ENCODE measurements around the gene GIT2.

The GIT2 gene

DNA sequence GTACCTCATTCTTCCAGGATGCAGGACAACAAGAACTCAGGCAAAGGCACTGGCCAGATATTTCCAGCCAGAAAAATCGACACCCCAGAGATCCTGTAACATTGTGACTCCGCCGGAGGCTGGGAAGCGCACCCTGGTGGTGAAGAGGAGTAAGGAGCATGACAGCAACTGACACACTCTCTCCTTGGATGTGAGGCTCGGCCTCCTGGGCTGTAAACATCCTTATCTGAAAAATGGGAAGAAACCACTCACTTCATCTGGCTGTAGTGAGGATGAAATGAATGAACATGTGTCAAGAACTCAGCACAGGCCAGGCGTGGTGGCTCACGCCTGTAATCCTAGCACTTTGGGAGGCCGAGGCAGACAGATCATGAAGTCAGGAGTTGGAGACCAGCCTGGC lies 68.5 kb downstream of the GIT2 start:
- Histone ChIP-seq H3K4me1 (ENCODE audit: insufficient read depth, low read length) (no peaks in the 10 kb centered on the region), H3K4me3 (ENCODE audit: low read depth in 1 of 2, low read length in 2 of 2) (no peak overlapping the region), H3K27me3 (ENCODE audit: control insufficient read depth in 1 of 2, insufficient read depth in 2 of 2, low read length in 2 of 2) (no peaks in the 10 kb centered on the region), H3K9me3 (ENCODE audit: low read length) (no peaks in the 10 kb centered on the region), H3K27ac (ENCODE audit: low read depth, low read length) (no peak overlapping the region), H3K36me3 (ENCODE audit: insufficient read depth, low read length) (peaks cover 28% of the 10 kb centered on the region), H3K9ac (ENCODE audit: low read length) (no peak overlapping the region)

DNA sequence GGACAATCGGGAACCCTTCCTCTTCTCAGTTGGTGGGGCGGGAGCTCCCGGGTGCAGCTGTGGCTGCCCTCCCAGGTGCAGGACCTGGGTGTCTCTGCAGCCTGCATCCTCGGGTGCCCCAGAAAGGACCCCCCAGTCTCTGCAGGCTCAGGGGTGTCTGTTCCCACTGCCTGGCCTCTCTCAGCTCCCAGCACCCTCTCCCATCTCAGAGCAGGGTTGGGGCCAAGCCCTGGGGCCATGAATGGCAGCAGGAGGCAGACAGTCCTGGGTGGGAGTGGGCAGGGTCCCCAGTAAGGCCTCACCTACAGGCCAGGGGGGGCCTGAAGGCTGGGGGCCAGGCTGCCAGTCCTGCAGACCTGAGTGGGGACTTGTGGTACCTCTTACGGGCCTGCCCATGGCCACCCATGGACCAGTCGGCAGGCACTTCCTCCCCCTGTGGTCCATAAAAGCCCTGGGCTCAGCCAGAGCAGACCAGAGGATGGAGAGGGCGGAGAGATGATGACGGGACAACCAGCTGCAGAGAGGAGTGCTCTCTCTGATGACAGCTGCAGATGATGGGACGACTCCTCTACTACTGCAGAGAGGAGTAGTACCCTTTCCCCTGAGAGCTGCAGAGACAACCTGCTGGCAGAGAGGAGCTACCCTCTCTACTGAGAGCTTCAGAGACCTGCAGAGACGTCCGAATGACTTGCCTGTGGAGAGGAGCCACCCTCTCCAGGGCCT lies 69.5 kb downstream of the GIT2 start:
- peaks cover 18% of the 10 kb centered on the region for H3K36me3 ChIP-seq (ENCODE audit: insufficient read depth, low read length)
- H3K27ac ChIP-seq (ENCODE audit: low read depth, low read length) = no peak overlapping the region
- H3K9me3 ChIP-seq (ENCODE audit: low read length) = no peaks in the 10 kb centered on the region

DNA sequence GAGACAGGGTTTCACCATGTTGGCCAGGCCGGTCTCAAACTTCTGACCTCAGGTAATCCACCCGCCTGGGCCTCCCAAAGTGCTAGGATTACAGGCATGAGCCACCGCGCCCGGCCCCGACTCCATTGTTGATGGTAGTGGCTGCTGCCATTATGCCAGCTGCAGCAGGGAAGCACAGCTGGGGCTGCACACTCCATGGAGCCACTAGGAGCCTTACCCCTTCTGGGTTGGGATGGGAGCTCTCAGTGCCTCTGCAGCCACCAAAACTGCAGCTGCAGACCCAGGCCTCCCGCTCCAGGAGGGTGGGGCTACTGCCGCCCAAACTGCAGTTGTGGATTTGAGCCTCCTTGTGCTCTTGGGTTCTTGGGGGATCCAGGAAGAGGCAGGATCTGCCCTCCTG lies 70.2 kb downstream of the GIT2 start:
- Histone ChIP-seq H3K36me3 (ENCODE audit: insufficient read depth, low read length) (peaks cover 12% of the 10 kb centered on the region), H3K4me1 (ENCODE audit: insufficient read depth, low read length) (no peaks in the 10 kb centered on the region), H3K27me3 (ENCODE audit: control insufficient read depth in 1 of 2, insufficient read depth in 2 of 2, low read length in 2 of 2) (no peaks in the 10 kb centered on the region), H3K9ac (ENCODE audit: low read length) (no peak overlapping the region), H3K9me3 (ENCODE audit: low read length) (no peaks in the 10 kb centered on the region), H3K27ac (ENCODE audit: low read depth, low read length) (no peak overlapping the region), H3K4me3 (ENCODE audit: low read depth in 1 of 2, low read length in 2 of 2) (no peak overlapping the region)

More for the DNA sequence above, 69.5 kb downstream of the GIT2 start:
- no peaks in the 10 kb centered on the region for H3K27me3 ChIP-seq (ENCODE audit: control insufficient read depth in 1 of 2, insufficient read depth in 2 of 2, low read length in 2 of 2)
- H3K4me3 ChIP-seq (ENCODE audit: low read depth in 1 of 2, low read length in 2 of 2) = no peak overlapping the region
- H3K4me1 ChIP-seq (ENCODE audit: insufficient read depth, low read length) = no peaks in the 10 kb centered on the region
- no peak overlapping the region for H3K9ac ChIP-seq (ENCODE audit: low read length)

GRCh38 chr12:109925185-109925840 lies 70.9 kb downstream of the GIT2 start:
- no peak overlapping the region for H3K4me3 ChIP-seq (ENCODE audit: low read depth in 1 of 2, low read length in 2 of 2)
- no peak overlapping the region for H3K9ac ChIP-seq (ENCODE audit: low read length)
- H3K9me3 ChIP-seq (ENCODE audit: low read length) = no peaks in the 10 kb centered on the region
- H3K4me1 ChIP-seq (ENCODE audit: insufficient read depth, low read length) = no peaks in the 10 kb centered on the region
- H3K36me3 ChIP-seq (ENCODE audit: insufficient read depth, low read length) = peaks cover 11% of the 10 kb centered on the region
- H3K27ac ChIP-seq (ENCODE audit: low read depth, low read length) = no peak overlapping the region
- H3K27me3 ChIP-seq (ENCODE audit: control insufficient read depth in 1 of 2, insufficient read depth in 2 of 2, low read length in 2 of 2) = no peaks in the 10 kb centered on the region

GRCh38 chr12:109923481-109924245 lies 72.5 kb downstream of the GIT2 start:
- H3K27ac ChIP-seq (ENCODE audit: low read depth, low read length) = no peak overlapping the region
- no peak overlapping the region for H3K4me3 ChIP-seq (ENCODE audit: low read depth in 1 of 2, low read length in 2 of 2)
- no peaks in the 10 kb centered on the region for H3K4me1 ChIP-seq (ENCODE audit: insufficient read depth, low read length)
- no peak overlapping the region for H3K9ac ChIP-seq (ENCODE audit: low read length)
- no peaks in the 10 kb centered on the region for H3K9me3 ChIP-seq (ENCODE audit: low read length)
- H3K36me3 ChIP-seq (ENCODE audit: insufficient read depth, low read length) = peaks cover 12% of the 10 kb centered on the region
- no peaks in the 10 kb centered on the region for H3K27me3 ChIP-seq (ENCODE audit: control insufficient read depth in 1 of 2, insufficient read depth in 2 of 2, low read length in 2 of 2)

GRCh38 chr12:109923038-109923437 lies 73.1 kb downstream of the GIT2 start:
- Histone ChIP-seq H3K4me1 (ENCODE audit: insufficient read depth, low read length) (no peaks in the 10 kb centered on the region), H3K4me3 (ENCODE audit: low read depth in 1 of 2, low read length in 2 of 2) (no peak overlapping the region), H3K36me3 (ENCODE audit: insufficient read depth, low read length) (peaks cover 19% of the 10 kb centered on the region), H3K9ac (ENCODE audit: low read length) (no peak overlapping the region), H3K27ac (ENCODE audit: low read depth, low read length) (no peak overlapping the region), H3K9me3 (ENCODE audit: low read length) (no peaks in the 10 kb centered on the region), H3K27me3 (ENCODE audit: control insufficient read depth in 1 of 2, insufficient read depth in 2 of 2, low read length in 2 of 2) (no peaks in the 10 kb centered on the region)

DNA sequence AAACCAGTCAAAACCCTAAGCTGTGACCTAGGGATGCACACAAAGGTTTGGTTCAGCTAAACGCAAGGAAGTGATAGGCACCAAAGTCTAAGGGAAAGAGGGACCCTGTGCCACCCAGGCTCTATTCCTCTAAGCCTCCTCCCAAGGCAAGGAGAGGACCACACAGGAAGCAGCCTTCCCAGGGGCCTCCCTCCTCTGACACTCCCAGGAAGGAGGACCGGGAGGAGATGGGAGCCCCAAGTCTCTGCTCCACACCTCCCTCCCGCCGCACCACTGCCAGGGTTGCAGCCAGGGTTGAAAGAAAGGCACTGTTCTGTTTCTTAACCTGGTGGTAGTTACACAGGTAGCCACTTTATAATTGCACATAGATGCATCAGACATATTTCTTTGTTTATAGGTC lies 74.2 kb downstream of the GIT2 start:
- no peaks in the 10 kb centered on the region for H3K27me3 ChIP-seq (ENCODE audit: control insufficient read depth in 1 of 2, insufficient read depth in 2 of 2, low read length in 2 of 2)
- H3K4me1 ChIP-seq (ENCODE audit: insufficient read depth, low read length) = no peaks in the 10 kb centered on the region
- H3K9ac ChIP-seq (ENCODE audit: low read length) = no peak overlapping the region
- H3K9me3 ChIP-seq (ENCODE audit: low read length) = no peaks in the 10 kb centered on the region
- H3K27ac ChIP-seq (ENCODE audit: low read depth, low read length) = no peak overlapping the region
- no peak overlapping the region for H3K4me3 ChIP-seq (ENCODE audit: low read depth in 1 of 2, low read length in 2 of 2)
- peaks cover 27% of the 10 kb centered on the region for H3K36me3 ChIP-seq (ENCODE audit: insufficient read depth, low read length)

DNA sequence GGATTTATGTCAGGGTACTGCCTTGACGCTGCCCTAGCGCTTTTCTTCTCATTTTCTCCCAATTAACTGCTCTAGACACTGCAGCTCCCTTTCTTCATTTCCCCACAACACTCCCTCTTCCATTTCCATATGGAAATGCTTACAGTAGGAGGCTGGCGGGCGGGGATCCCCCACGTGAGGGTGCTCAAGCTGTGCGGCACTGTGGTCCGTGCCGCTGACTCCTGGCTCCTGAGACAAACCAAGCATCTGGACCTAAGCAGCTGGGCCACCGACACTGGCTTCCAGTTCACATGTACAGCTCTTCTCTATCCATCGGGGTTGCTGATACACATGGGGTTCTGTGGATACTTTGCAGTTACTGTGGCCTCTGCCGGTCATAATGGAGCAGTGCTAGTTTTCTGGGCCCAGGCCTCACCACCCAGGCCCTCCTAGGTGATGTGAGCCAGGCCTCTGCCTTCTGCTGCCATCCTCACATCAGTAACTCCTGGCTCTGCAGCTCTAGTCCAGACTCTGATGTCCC lies 75.8 kb downstream of the GIT2 start:
- H3K36me3 ChIP-seq (ENCODE audit: insufficient read depth, low read length) = peaks cover 44% of the 10 kb centered on the region

GRCh38 chr12:109919456-109919855 lies 76.7 kb downstream of the GIT2 start:
- Histone ChIP-seq H3K4me3 (ENCODE audit: low read depth in 1 of 2, low read length in 2 of 2) (no peak overlapping the region), H3K36me3 (ENCODE audit: insufficient read depth, low read length) (peaks cover 53% of the 10 kb centered on the region), H3K9ac (ENCODE audit: low read length) (no peak overlapping the region), H3K27me3 (ENCODE audit: control insufficient read depth in 1 of 2, insufficient read depth in 2 of 2, low read length in 2 of 2) (no peaks in the 10 kb centered on the region), H3K27ac (ENCODE audit: low read depth, low read length) (no peak overlapping the region), H3K9me3 (ENCODE audit: low read length) (no peaks in the 10 kb centered on the region), H3K4me1 (ENCODE audit: insufficient read depth, low read length) (no peaks in the 10 kb centered on the region)

More for the DNA sequence above, 75.8 kb downstream of the GIT2 start:
- no peak overlapping the region for H3K27ac ChIP-seq (ENCODE audit: low read depth, low read length)
- no peaks in the 10 kb centered on the region for H3K9me3 ChIP-seq (ENCODE audit: low read length)
- no peaks in the 10 kb centered on the region for H3K4me1 ChIP-seq (ENCODE audit: insufficient read depth, low read length)
- no peak overlapping the region for H3K4me3 ChIP-seq (ENCODE audit: low read depth in 1 of 2, low read length in 2 of 2)
- H3K27me3 ChIP-seq (ENCODE audit: control insufficient read depth in 1 of 2, insufficient read depth in 2 of 2, low read length in 2 of 2) = no peaks in the 10 kb centered on the region
- no peak overlapping the region for H3K9ac ChIP-seq (ENCODE audit: low read length)

GRCh38 chr12:109916045-109916444 lies 80.1 kb downstream of the GIT2 start:
- no peak overlapping the region for H3K27ac ChIP-seq (ENCODE audit: low read depth, low read length)
- H3K4me3 ChIP-seq (ENCODE audit: low read depth in 1 of 2, low read length in 2 of 2) = no peak overlapping the region
- H3K4me1 ChIP-seq (ENCODE audit: insufficient read depth, low read length) = no peaks in the 10 kb centered on the region
- no peaks in the 10 kb centered on the region for H3K9me3 ChIP-seq (ENCODE audit: low read length)
- no peak overlapping the region for H3K9ac ChIP-seq (ENCODE audit: low read length)
- H3K36me3 ChIP-seq (ENCODE audit: insufficient read depth, low read length) = peaks cover 80% of the 10 kb centered on the region
- H3K27me3 ChIP-seq (ENCODE audit: control insufficient read depth in 1 of 2, insufficient read depth in 2 of 2, low read length in 2 of 2) = no peaks in the 10 kb centered on the region

DNA sequence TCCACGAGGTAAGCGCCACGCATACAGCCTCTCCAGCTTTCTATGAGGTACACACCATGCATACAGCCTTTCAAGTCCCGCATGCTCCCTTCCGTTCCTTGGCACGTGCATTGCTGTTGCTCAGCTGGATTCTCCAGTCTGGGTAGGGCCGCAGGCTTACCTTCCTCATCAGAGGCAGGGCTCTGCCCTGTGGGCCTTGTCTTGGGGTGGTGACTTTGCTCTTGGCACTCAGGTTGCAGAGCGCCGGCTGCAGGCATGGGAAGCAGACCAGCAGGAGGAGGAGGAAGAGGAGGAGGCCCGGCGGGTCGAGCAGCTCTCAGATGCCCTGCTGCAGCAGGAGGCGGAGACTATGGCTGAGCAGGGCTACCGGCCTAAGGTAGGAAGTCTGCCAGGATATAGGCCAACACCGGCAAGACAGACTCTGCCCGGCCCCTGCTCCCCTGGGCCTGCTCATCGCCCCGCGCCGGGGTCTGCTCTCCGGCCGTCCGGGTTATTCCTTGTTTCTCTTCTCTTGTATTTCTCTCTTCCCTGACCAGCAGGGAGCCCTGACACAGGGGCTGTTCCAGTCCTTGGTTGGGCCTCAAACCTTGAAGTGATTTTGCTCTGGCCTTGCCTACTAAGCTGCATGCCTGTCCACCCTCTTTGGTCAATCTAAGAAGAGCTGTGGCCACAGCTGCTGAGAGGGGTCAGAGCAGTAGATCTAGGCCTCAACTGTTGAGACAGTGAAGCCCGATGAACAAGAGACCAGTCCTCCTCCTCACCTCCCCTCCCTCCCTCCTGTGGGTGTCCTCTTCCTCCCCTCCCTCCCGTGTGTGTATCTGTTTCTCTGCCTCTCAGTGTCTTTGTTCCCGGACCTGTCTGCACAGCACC lies 80.8 kb downstream of the GIT2 start:
- peaks cover 81% of the 10 kb centered on the region for H3K36me3 ChIP-seq (ENCODE audit: insufficient read depth, low read length)
- no peak overlapping the region for H3K27ac ChIP-seq (ENCODE audit: low read depth, low read length)
- H3K9ac ChIP-seq (ENCODE audit: low read length) = no peak overlapping the region
- H3K4me3 ChIP-seq (ENCODE audit: low read depth in 1 of 2, low read length in 2 of 2) = no peak overlapping the region
- H3K4me1 ChIP-seq (ENCODE audit: insufficient read depth, low read length) = no peaks in the 10 kb centered on the region
- no peaks in the 10 kb centered on the region for H3K9me3 ChIP-seq (ENCODE audit: low read length)
- no peaks in the 10 kb centered on the region for H3K27me3 ChIP-seq (ENCODE audit: control insufficient read depth in 1 of 2, insufficient read depth in 2 of 2, low read length in 2 of 2)
